Neural cell (in vitro differentiated cells): ENCODE data around the gene TMEM187. TPM values are rescaled to one million over a fixed set of nuclear protein-coding genes. Genes with fewer than 3 reads are reported as not detected.
A peak's percentile ranks its signal among the peaks of the same experiment; 100 is the strongest.
"Not testable (repeated sequence)": the region's sequence is repeated elsewhere in the genome, so short reads cannot be mapped to it uniquely, and the experiment has no call there.

Experiments used
- H2AFZ ChIP-seq: fragments of 200-600, 300-800 bp; sonication (generic), shearing (Covaris generic); 2 replicates; pipeline ENCODE4 v1.6.0; 2014; ENCODE audit warnings: low read depth, mild to moderate bottlenecking, antibody characterized with exemption, low read length, moderate library complexity
- H3F3A ChIP-seq: fragments of 200-600 bp; shearing (Covaris generic); 2 replicates; pipeline ENCODE4 v1.6.1; 2016; ENCODE audit warnings: mild to moderate bottlenecking, moderate library complexity, mixed read lengths, antibody characterized with exemption, low read length; ENCODE audit not compliant: insufficient read depth, poor library complexity, severe bottlenecking
- H3K27ac ChIP-seq: fragments of 200-600, 300-800 bp; sonication (generic), shearing (Covaris generic); 2 replicates; pipeline ENCODE4 v1.5.1; 2014; ENCODE audit warnings: mild to moderate bottlenecking, low read length, moderate library complexity
- H3K27me3 ChIP-seq: fragments of 300-800, 200-600 bp; sonication (generic), shearing (Covaris generic); 2 replicates; pipeline ENCODE4 v1.6.0; 2014; ENCODE audit warnings: mild to moderate bottlenecking, low read depth, low read length, moderate library complexity; ENCODE audit not compliant: insufficient read depth
- H3K36me3 ChIP-seq: fragments of 300-800, 200-600 bp; sonication (generic), shearing (Covaris generic); 2 replicates; pipeline ENCODE4 v1.5.1; 2014; ENCODE audit warnings: mild to moderate bottlenecking, antibody characterized with exemption, low read length, moderate library complexity; ENCODE audit not compliant: insufficient read depth
- H3K4me2 ChIP-seq: fragments of 300-800, 200-600 bp; sonication (generic), shearing (Covaris generic); 2 replicates; pipeline ENCODE4 v1.6.0; 2014; ENCODE audit warnings: mild to moderate bottlenecking, low read length
- H3K4me3 ChIP-seq: fragments of 300-800, 200-600 bp; sonication (generic), shearing (Covaris generic); 2 replicates; pipeline ENCODE4 v1.5.1; 2014; ENCODE audit warnings: mild to moderate bottlenecking, low read length, moderate library complexity
- H3K79me2 ChIP-seq: fragments of 200-600 bp; shearing (Covaris generic); replicated peaks from 2 replicates; pipeline ENCODE4 v1.6.0; 2014; ENCODE audit warnings: mild to moderate bottlenecking, low read length, moderate library complexity; ENCODE audit not compliant: insufficient read depth
- H3K9ac ChIP-seq: fragments of 300-800, 200-600 bp; sonication (generic), shearing (Covaris generic); 2 replicates; pipeline ENCODE4 v1.6.1; 2016; ENCODE audit warnings: mild to moderate bottlenecking, low read length, mixed read lengths
- H3K9me2 ChIP-seq: fragments of 200-600 bp; shearing (Covaris generic); 2 replicates; pipeline ENCODE4 v1.6.1; 2016; ENCODE audit warnings: mild to moderate bottlenecking, low read length, mixed read lengths; ENCODE audit not compliant: insufficient read depth
- H3K9me3 ChIP-seq: fragments of 200-600, 300-800 bp; sonication (generic), shearing (Covaris generic); 2 replicates; pipeline ENCODE4 v1.6.1; 2016; ENCODE audit warnings: mild to moderate bottlenecking, mixed run types, low read length, moderate library complexity, mixed read lengths
- H4K20me1 ChIP-seq: fragments of 200-600 bp; shearing (Covaris generic); 2 replicates; pipeline ENCODE4 v1.6.1; 2016; ENCODE audit warnings: mild to moderate bottlenecking, mixed run types; ENCODE audit not compliant: insufficient read depth
- EP300 ChIP-seq: fragments of 450-650 bp; conservative IDR thresholded peaks from 2 replicates; pipeline ENCODE4 v1.6.1; 2014; ENCODE audit warnings: antibody characterized with exemption, mild to moderate bottlenecking, moderate library complexity; ENCODE audit not compliant: poor library complexity, severe bottlenecking
- EZH2 ChIP-seq: fragments of 200-600, 300-800 bp; shearing (Covaris generic), sonication (generic); IDR thresholded peaks from 2 replicates; pipeline ENCODE4 v1.6.1; 2014; ENCODE audit warnings: antibody characterized with exemption, low read length, borderline replicate concordance, mild to moderate bottlenecking; ENCODE audit not compliant: insufficient read depth, poor library complexity, severe bottlenecking
- MXI1 ChIP-seq: fragments of 450-650 bp; conservative IDR thresholded peaks from 2 replicates; pipeline ENCODE4 v1.6.1; 2014; ENCODE audit warnings: antibody characterized with exemption, mild to moderate bottlenecking; ENCODE audit not compliant: poor library complexity, severe bottlenecking
- POLR2AphosphoS5 ChIP-seq: IDR thresholded peaks from 2 replicates; pipeline ENCODE4 v1.6.1; 2012
- RAD21 ChIP-seq: fragments of 450-650 bp; conservative IDR thresholded peaks from 2 replicates; pipeline ENCODE4 v1.6.1; 2014; ENCODE audit warnings: antibody characterized with exemption, mild to moderate bottlenecking, moderate library complexity
- SMC3 ChIP-seq: fragments of 450-650 bp; conservative IDR thresholded peaks from 2 replicates; pipeline ENCODE4 v1.6.1; 2014; ENCODE audit warnings: antibody characterized with exemption, mild to moderate bottlenecking, moderate library complexity; ENCODE audit not compliant: poor library complexity
- TAF1 ChIP-seq: IDR thresholded peaks from 2 replicates; pipeline ENCODE4 v1.6.1; 2012; ENCODE audit warnings: low read depth
- polyA plus RNA-seq: library from polyadenylated mRNA; depleted of rRNA; stranded (reverse); fragments of >200 nt; gene quantifications from 2 replicates; pipeline ENCODE4 v1.2.3, GENCODE V29; 2014
- TF ChIP-seq, protein P1 (sequence below): fragments of 450-650 bp; IDR thresholded peaks from 2 replicates; pipeline ENCODE4 v1.5.1; 2014; ENCODE audit warnings: antibody characterized with exemption, mild to moderate bottlenecking, moderate library complexity; ENCODE audit not compliant: poor library complexity, severe bottlenecking
- TF ChIP-seq, protein P2 (sequence below): IDR thresholded peaks from 2 replicates; pipeline ENCODE4 v1.6.1; 2012; ENCODE audit warnings: borderline replicate concordance

The TMEM187 gene
- polyA plus RNA-seq, 1 donor from 2014 or later = 5.2 TPM

DNA sequence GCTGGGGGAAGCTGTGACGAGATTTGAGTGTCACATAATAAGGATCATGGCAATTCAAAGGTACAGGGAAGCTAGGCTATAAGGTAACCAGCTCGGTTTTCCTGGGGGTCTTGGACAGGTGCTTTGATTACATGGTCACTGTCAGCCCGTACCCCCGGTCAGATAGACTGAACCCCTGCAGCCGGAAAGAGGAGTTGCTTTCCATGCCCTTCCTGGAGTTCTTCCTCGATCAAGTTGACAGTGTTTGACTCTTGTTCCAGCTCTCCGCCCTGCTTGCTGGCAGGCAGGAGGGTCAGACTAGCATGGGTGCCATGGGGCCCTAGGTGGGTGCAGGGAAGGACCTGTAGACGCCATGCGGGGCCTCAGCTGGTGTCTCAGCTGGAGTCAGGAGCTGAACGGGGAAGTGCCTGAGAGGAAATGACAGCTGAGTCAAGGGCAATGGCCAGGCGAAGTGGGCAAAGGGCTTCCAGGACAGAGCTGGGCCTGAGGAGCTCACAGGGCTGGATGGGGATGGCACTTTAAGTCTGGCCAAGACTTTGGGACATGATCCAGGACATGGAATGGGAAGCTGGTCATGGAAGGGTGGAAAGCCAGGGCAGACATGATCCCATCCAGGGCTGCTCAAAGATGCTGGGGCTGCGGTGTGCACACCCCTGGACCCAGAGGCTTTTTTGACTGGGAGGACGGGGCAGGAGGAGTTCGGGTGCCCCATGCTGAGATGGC, 1.6 kb downstream of the TMEM187 start:
- Histone ChIP-seq H3K27me3 (no peaks in the 10 kb centered on the region), H3K9me3 (no peaks in the 10 kb centered on the region), H3K4me3 (peak overlapping the region; percentile 66), H3K36me3 (no peaks in the 10 kb centered on the region), H3K4me2 (no peak overlapping the region), H2AFZ (no peak overlapping the region), H3K27ac (peak overlapping the region; percentile 84), H3F3A (no peaks in the 10 kb centered on the region), H3K9me2 (no peaks in the 10 kb centered on the region), H3K9ac (peak overlapping the region; percentile 98), H3K79me2 (no peaks in the 10 kb centered on the region), H4K20me1 (no peaks in the 10 kb centered on the region)
- TF ChIP-seq, protein P1, sequence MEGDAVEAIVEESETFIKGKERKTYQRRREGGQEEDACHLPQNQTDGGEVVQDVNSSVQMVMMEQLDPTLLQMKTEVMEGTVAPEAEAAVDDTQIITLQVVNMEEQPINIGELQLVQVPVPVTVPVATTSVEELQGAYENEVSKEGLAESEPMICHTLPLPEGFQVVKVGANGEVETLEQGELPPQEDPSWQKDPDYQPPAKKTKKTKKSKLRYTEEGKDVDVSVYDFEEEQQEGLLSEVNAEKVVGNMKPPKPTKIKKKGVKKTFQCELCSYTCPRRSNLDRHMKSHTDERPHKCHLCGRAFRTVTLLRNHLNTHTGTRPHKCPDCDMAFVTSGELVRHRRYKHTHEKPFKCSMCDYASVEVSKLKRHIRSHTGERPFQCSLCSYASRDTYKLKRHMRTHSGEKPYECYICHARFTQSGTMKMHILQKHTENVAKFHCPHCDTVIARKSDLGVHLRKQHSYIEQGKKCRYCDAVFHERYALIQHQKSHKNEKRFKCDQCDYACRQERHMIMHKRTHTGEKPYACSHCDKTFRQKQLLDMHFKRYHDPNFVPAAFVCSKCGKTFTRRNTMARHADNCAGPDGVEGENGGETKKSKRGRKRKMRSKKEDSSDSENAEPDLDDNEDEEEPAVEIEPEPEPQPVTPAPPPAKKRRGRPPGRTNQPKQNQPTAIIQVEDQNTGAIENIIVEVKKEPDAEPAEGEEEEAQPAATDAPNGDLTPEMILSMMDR = no peak
- TF ChIP-seq MXI1 (no peak), TAF1 (no peak), EZH2 (no peak), EP300 (no peak), RAD21 (no peak), POLR2AphosphoS5 (no peak), SMC3 (no peak)
- TF ChIP-seq, protein P2, sequence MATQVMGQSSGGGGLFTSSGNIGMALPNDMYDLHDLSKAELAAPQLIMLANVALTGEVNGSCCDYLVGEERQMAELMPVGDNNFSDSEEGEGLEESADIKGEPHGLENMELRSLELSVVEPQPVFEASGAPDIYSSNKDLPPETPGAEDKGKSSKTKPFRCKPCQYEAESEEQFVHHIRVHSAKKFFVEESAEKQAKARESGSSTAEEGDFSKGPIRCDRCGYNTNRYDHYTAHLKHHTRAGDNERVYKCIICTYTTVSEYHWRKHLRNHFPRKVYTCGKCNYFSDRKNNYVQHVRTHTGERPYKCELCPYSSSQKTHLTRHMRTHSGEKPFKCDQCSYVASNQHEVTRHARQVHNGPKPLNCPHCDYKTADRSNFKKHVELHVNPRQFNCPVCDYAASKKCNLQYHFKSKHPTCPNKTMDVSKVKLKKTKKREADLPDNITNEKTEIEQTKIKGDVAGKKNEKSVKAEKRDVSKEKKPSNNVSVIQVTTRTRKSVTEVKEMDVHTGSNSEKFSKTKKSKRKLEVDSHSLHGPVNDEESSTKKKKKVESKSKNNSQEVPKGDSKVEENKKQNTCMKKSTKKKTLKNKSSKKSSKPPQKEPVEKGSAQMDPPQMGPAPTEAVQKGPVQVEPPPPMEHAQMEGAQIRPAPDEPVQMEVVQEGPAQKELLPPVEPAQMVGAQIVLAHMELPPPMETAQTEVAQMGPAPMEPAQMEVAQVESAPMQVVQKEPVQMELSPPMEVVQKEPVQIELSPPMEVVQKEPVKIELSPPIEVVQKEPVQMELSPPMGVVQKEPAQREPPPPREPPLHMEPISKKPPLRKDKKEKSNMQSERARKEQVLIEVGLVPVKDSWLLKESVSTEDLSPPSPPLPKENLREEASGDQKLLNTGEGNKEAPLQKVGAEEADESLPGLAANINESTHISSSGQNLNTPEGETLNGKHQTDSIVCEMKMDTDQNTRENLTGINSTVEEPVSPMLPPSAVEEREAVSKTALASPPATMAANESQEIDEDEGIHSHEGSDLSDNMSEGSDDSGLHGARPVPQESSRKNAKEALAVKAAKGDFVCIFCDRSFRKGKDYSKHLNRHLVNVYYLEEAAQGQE = no peak

DNA sequence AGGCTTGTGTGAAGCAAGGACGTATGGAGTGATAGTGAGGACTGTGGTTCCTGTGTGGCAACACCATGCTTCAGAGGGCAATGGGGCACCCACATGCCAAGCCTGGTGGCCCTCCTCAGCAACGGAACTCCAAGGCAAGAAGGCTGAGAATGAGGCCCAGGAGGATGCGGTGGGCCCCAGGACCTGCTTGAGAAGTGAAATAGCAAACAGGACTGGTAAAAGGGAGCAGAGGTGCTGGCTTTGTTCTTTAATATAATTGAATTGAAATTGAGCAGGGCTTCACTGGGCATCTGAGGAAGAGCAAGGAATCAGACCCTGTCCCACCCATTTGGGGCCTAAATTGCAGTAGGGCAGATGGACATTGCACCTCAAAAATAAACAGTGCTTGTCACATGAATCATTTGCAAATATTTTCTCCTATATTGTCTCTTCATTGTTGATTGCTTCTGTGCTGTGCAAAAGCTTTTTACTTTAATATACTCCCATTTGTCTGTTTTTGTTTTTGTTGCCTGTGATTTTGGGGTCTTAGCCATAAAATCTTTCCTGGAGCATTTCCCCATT, 2.3 kb downstream of the TMEM187 start:
- no peaks in the 10 kb centered on the region for H3K9me2 ChIP-seq
- H3K9me3 ChIP-seq = no peaks in the 10 kb centered on the region
- H2AFZ ChIP-seq = no peak overlapping the region
- no peaks in the 10 kb centered on the region for H3K36me3 ChIP-seq
- H4K20me1 ChIP-seq = no peaks in the 10 kb centered on the region
- H3F3A ChIP-seq = no peaks in the 10 kb centered on the region
- H3K27ac ChIP-seq = no peak overlapping the region
- no peak overlapping the region for H3K4me2 ChIP-seq
- no peaks in the 10 kb centered on the region for H3K79me2 ChIP-seq
- no peak overlapping the region for H3K9ac ChIP-seq
- H3K27me3 ChIP-seq = no peaks in the 10 kb centered on the region
- H3K4me3 ChIP-seq = no peak overlapping the region
- TF ChIP-seq EP300 = no peak
- no peak for TF ChIP-seq TAF1
- TF ChIP-seq MXI1 = no peak
- TF ChIP-seq, protein P2 = no peak
- no peak for TF ChIP-seq POLR2AphosphoS5
- TF ChIP-seq SMC3 = no peak
- TF ChIP-seq EZH2 = no peak
- no peak for TF ChIP-seq RAD21
- TF ChIP-seq, protein P1 = no peak

DNA sequence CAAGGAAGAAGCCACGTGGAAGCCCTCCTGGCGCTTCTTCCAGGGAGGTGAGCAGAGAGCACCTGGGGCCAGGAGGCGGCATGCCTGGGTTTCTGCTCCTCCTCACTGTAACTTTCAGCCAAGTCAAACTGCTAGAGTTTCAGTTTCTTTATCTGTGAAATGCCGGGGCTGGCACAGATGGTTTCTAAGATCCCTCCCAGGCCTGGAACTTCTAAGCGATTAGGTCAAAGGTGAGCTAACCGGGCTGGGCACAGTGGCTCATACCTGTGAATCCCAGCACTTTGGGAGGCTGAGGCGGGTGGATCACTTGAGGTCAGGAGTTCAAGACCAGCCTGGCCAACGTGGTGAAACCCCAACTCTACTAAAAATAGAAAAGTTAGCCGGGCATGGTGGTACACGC, 7.8 kb downstream of the TMEM187 start:
- H4K20me1 ChIP-seq, H3K4me2 ChIP-seq, H3K27me3 ChIP-seq, H3K27ac ChIP-seq, H3K9me3 ChIP-seq, H3F3A ChIP-seq, H3K4me3 ChIP-seq, H2AFZ ChIP-seq, H3K9me2 ChIP-seq, H3K9ac ChIP-seq, H3K79me2 ChIP-seq, H3K36me3 ChIP-seq: not testable (repeated sequence)
